Measurements from ENCODE around the gene SLC2A10.

DNA sequence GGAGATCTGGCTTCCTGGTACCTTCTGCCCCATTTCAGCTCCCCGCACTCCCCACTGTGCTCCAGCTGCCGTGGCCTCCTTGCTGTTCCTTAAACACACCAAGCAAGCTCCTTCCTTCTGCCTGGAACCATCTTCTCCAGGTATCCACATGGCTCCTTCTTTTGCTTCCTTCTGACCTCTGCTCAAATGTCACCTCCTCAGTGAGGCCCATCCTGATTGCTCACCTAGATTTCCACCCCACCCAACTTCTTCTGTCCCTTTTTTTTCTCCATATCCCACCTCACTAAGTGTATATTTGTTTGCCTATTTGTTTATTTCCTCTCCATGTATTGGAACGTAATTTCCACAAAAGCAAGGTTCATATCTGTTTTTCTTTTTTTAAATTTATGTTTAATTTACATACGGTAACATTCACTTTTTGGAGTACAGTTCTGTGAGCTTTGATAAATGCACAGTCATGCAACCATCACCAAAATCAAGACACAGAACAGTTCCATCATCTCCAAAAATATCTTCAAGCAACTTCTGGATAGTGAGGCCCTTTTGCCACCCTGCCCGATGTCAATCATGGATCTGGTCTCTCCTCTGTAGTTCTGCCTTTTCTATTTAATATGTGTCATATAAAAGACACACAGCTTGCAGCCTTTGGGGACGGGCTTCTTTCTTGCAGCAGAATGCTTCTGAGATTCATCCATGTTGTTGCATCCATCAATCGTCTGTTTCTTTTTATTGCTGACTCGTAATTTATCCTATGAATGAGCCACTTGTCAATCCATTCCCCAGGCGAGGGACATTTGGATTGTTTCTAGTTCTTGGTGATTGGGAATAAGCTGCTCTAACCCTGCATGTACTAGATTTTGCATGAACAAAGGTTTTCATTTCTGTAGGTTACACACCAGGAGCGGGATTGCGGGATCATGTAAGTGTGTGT is 46.3 kb downstream of the SLC2A10 start:
- TF ChIP-seq, protein P1, sequence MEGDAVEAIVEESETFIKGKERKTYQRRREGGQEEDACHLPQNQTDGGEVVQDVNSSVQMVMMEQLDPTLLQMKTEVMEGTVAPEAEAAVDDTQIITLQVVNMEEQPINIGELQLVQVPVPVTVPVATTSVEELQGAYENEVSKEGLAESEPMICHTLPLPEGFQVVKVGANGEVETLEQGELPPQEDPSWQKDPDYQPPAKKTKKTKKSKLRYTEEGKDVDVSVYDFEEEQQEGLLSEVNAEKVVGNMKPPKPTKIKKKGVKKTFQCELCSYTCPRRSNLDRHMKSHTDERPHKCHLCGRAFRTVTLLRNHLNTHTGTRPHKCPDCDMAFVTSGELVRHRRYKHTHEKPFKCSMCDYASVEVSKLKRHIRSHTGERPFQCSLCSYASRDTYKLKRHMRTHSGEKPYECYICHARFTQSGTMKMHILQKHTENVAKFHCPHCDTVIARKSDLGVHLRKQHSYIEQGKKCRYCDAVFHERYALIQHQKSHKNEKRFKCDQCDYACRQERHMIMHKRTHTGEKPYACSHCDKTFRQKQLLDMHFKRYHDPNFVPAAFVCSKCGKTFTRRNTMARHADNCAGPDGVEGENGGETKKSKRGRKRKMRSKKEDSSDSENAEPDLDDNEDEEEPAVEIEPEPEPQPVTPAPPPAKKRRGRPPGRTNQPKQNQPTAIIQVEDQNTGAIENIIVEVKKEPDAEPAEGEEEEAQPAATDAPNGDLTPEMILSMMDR (conservative IDR thresholded peaks at IDR 0.05; ENCODE audit: low read length), result no peak
- TF ChIP-seq EZH2phosphoT487 (IDR thresholded peaks at IDR 0.05; ENCODE audit: borderline replicate concordance), result no peak

Measured in Loucy (cell line).